ENCODE data around the gene C1orf159.
"Not testable (repeated sequence)": the region's sequence is repeated elsewhere in the genome, so short reads cannot be mapped to it uniquely, and the experiment has no call there.

The C1orf159 gene

DNA sequence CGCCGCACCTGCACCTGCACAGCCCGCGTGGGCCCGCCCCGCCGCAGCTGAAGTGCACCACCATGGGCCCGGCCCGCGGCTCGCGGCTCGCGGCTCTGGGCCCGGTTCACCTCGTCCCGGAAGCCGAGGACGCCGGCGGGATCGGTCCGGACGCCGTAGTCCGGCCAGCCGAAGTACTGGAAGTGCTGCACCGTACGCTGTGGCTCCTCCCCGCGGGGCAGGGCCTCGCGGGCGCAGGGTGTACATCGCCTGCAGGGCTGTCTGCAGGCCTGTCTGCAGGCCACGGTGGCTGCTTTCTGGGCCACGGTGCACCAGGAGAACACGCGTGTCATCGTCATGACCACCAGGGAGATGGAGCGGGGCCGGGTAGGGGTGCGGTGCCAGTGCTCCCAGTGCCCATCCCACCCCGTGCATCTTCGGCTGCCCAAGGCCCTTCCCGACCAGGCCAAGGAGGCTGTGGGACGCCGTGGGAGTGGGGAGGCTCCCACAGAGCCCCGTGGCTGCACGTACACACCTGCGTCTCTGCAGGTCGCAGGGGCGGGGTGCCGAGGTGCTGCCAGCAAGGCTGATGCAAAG lies 48.5 kb downstream of the C1orf159 start:
- no peak for DNase-seq (ENCODE audit: low read depth)

- DNase-seq (ENCODE audit: low read depth), result no peak
These were observed 49.2 kb downstream of the C1orf159 start for GRCh38 chr1:1066403-1067283.

GRCh38 chr1:1065940-1066304 lies 50.0 kb downstream of the C1orf159 start:
- not testable (repeated sequence) for DNase-seq (ENCODE audit: low read depth)

DNA sequence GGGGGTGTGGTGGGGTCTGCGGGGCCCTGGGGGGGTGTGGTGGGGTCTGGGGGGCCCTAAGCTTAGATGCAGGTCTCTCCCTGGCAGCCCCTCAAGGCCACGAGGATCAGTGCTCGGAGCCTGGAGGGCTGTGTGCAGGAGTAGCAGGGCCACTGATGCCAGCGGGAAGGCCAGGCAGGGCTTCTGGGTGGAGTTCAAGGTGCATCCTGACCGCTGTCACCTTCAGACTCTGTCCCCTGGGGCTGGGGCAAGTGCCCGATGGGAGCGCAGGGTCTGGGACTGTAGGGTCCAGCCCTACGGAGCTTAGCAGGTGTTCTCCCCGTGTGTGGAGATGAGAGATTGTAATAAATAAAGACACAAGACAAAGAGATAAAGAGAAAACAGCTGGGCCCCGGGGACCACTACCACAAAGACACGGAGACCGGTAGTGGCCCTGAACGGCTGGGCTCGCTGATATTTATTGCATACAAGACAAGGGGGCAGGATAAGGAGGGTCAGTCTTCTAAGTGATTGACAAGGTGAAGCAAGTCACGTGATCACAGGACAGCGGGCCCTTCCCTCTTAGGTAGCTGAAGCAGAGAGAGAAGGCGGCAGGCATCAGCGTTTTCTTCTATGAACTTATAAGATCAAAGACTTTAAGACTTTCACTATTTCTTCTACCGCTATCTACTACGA lies 50.5 kb downstream of the C1orf159 start:
- no peak for DNase-seq (ENCODE audit: low read depth)

DNA sequence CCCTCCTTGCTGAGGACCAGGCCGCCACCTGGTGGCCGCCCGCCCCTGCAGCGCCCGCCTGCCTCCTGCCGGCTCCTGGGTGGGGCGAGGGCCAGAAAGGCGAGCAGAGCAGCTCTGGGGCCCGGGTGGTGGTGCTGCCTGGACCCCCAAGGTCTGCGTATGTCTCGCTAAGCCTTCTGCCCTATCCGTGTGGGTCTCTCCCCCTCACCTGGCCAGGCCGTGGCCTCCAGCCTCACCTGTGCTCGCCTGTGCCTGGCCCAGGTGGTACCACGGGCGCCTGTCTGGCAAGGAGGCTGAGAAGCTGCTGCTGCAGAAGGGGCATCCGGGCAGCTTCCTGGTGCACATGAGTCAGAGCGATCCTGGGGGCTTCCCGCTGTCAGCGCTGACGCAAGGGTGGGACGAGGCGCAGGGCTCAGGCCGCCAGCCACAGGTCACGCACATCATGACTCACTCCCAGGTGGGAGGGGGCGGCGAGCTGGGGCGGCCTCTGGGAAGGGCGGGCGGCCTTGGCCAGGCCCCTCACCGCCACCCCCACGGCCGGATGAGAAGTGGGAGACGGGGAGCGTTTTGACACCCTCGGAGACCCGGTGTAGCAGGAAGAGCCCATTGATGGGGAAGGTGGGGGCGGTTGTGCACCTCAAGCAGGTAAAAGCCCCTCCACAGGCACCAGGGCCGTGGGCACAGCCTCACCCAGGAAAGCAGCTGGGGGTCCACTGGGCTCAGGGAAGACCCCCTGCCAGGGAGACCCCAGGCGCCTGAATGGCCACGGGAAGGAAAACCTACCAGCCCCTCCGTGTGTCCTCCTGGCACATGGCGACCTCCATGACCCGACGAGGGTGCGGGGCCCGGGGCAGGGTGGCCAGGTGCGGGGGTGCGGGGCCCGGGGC lies 51.7 kb downstream of the C1orf159 start:
- DNase-seq (ENCODE audit: low read depth), result peak; percentile 90

DNA sequence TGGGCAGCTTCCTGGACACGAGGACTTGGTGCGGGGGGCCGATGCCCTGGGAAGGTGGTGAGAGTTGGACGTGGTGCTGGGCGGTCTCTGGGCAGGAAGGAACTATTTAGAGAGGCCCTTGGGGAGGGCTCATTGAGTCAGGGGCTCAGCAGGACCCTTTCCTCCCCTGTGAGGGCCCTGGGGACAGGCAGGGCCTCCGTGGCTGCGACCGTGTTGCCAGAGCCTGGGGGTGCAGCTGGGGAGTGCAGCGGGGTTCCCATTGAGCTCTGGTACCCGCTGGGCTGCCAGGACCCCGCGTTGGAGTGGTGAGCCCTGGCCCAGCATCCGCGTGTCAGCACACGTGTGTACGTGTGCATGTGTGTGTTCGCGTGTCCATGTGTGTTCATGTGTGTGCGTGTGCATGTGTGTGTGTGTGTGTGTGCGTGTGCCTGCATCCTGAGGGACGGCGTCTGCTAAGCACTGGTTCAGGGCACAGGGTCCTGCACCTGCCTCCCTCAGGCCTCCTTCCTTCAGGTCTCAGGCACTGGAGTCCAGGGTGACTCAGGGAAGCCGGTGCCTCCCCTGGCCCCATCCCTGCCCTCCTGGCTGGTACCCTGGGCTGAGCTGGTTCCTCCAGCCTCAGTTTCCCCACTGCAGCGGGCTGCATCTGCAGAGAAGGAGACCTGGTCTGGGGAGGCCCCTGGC lies 52.5 kb downstream of the C1orf159 start:
- no peak for DNase-seq (ENCODE audit: low read depth)

DNA sequence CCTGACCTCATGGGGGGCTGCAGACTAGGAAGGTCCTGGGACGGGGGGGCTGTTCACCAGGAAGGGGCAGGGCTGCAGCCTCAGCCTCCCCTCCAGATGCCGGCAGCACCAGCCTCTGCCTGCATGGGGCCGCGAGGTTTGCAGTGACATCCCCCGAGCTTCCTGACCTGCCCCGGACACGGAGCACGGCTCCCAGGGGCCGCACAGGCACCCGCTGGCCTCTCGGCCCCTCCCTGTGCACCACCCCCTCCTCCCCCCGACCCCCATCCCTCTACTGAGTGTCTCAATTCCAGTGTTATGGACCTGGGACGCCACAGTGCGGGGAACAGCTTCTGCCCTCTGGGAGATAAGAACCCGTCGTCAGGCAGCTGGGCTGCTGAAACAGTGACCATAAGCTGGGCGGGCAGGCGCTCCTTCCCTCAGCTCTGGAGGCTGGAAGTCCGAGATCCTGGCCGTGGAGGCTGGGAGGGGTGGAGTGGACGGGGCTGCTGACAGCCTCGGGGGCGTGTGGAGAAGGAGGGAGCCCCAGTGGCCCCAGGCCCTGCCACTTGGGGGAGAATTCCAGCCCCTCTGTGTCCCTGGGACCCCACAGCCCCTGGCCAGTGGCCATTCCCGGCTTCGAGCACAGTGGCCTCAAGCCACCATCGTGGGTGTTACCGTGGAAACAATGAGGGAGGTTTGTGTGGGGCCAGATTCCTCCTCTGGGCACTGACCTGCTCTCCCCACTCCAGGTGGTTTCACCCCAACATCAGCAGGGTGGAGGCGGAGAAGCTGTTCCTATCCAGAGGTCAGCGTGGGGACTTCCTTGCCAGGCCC lies 53.3 kb downstream of the C1orf159 start:
- DNase-seq (ENCODE audit: low read depth), result no peak

GRCh38 chr1:1061682-1062345 lies 54.1 kb downstream of the C1orf159 start:
- no peak for DNase-seq (ENCODE audit: low read depth)

DNA sequence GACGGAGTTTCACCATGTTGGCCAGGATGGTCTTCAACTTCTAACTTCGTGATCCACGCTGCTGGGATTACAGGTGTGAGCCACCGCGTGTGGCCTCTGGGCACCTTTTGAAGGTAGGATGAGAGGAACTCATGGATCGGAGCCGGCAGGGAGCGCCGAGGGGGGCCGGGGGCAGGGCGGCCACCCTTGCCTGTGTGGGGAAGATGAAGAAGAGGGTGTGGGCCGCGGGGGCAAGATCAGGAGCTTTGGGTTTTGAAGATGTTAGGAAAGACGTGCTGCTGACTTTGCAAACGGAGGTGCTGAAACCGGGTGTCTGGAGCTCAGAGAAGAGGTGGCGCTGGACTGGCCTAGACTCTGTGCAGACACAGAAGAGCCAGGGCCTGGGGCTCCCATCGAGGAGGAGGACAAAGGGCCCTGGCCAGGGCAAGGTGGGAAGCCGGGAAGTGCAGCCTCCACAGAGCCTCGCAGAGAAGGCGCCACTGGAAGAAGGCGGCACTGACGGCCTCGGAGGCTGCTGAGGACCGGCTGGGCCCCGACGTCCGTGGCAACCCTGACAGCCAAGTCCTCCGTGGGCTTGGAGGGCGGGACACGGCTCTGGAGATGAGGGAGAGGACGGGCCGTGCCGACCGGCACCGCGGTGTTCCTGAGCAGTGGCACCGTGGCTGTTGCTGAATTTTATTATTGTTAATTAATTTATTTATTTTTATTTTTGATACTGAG lies 55.4 kb downstream of the C1orf159 start:
- no peak for DNase-seq (ENCODE audit: low read depth)

- DNase-seq (ENCODE audit: low read depth), result peak; percentile 89
These were observed 56.2 kb downstream of the C1orf159 start for GRCh38 chr1:1059494-1060280.

DNA sequence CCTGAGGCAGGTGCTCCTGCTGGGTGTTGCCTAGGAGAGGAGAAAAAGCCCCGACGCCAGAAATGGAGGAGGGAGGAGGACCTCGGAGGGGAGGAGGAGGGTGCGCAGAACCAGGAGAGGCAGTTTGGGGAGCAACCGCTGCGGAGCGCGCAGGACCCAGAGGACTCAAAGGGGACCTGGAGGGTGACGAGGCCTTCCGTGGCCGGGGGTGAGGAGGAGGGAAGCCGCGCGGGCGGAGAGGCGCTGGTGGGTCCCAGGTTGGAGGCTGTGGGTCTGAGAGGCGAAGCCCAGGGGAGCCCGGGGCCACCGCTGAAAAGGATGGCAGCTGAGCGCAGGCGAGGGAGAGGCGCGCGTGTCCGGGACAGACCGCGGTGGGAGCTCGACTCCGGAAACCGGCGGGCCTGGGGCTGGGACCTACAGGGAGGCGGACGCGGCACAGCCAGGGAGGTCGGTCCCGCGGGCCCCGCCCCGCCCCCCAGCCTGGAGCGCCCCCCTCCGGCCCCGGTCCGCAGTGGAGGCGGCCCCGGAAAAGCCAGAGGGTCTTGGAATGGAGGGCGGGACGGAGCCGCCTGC lies 56.9 kb downstream of the C1orf159 start:
- DNase-seq (ENCODE audit: low read depth), result no peak

DNA sequence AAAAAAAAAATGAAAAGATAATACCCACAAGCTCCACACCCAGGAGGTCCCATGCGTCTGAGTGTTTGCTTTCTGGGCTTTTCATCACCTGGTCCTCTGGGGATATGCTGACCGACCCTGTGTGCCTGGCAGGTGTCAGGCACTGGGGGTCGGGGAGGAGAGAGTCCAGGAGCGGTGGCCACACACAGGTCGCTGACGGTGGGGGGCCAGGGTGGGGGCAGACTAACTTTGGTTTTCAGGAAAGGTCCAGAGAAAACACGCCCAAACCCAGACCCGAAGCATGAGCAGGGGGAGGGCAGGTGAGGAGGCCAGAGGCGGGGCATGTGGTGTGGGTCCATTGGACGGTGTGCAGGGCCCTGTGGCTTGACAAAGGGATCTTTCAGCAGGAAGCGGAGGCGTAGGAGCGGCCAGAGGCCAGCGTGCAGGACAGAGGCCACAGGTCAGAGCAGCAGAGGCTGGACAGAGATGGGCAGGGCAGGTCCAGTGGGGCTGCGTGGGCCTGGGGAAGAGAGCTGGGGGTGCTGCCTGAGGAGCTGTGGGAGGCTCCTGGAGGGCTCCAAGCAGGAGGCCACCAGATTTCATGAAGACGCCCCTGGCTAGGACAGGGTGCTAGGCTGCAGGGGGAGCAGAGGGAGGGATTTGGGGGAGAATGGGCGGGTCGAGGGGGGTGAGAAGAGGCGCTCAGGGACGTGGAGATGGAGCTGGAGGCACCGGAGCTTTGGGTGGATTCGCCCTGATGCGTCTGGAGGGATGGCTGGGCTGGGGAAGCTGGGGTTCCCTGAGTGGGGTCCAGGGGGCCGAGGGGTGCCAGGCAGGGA lies 57.6 kb downstream of the C1orf159 start:
- no peak for DNase-seq (ENCODE audit: low read depth)

- DNase-seq (ENCODE audit: low read depth), result not testable (repeated sequence)
These were observed 58.2 kb downstream of the C1orf159 start for GRCh38 chr1:1057769-1058087.

- DNase-seq (ENCODE audit: low read depth), result no peak
These were observed 59.8 kb downstream of the C1orf159 start for GRCh38 chr1:1055841-1056736.

GRCh38 chr1:1054971-1055370 lies 60.9 kb downstream of the C1orf159 start:
- no peak for DNase-seq (ENCODE audit: low read depth)

- no peak for DNase-seq (ENCODE audit: low read depth)
These were observed 61.7 kb downstream of the C1orf159 start for GRCh38 chr1:1054099-1054700.

Data from stimulated activated CD8-positive, alpha-beta memory T cell treated with anti-CD3 and anti-CD28 coated beads, Interleukin-12 subunit alpha, Interleukin-12 subunit beta, amount 100 ng/mL, for 4 hours (primary cell).